ENCODE results near the gene HSPA1A. TPM values are rescaled to one million over a fixed set of nuclear protein-coding genes. Genes with fewer than 3 reads are reported as not detected.

Gene HSPA1A
- total RNA-seq, 1 donor from 2014 or later: 345 TPM

- Histone ChIP-seq H3K36me3 (peaks cover 0 to 5% of the 10 kb centered on the region in 2 donors), H3K27me3 (no peaks in the 10 kb centered on the region), H3K4me3 (peak within 1 kb of the TSS; percentile 54 to 77), H3K27ac (peak within 1 kb of the TSS; percentile 100), H3K9me3 (no peaks in the 10 kb centered on the region), H3K4me1 (peaks cover 60% of the 10 kb centered on the region)
- intact Hi-C loops (cut with DNase I): no loop called here
- peak; percentile 100 for DNase-seq (ENCODE audit: extremely low spot score in 2 of 2)
- TF ChIP-seq, protein P1, sequence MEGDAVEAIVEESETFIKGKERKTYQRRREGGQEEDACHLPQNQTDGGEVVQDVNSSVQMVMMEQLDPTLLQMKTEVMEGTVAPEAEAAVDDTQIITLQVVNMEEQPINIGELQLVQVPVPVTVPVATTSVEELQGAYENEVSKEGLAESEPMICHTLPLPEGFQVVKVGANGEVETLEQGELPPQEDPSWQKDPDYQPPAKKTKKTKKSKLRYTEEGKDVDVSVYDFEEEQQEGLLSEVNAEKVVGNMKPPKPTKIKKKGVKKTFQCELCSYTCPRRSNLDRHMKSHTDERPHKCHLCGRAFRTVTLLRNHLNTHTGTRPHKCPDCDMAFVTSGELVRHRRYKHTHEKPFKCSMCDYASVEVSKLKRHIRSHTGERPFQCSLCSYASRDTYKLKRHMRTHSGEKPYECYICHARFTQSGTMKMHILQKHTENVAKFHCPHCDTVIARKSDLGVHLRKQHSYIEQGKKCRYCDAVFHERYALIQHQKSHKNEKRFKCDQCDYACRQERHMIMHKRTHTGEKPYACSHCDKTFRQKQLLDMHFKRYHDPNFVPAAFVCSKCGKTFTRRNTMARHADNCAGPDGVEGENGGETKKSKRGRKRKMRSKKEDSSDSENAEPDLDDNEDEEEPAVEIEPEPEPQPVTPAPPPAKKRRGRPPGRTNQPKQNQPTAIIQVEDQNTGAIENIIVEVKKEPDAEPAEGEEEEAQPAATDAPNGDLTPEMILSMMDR (IDR thresholded peaks at IDR 0.05): peak in 2 of 3 experiments; percentile 25 to 31
- TF ChIP-seq POLR2AphosphoS5 (IDR thresholded peaks at IDR 0.05; ENCODE audit: insufficient read depth in 1 of 2, low read depth in 1 of 2) (peak; percentile 100), POLR2A (IDR thresholded peaks at IDR 0.05) (peak; percentile 100)
These were observed 12.1 kb downstream of the HSPA1A start, which contains the start of gene HSPA1B for GRCh38 chr6:31827286-31828079. Gene HSPA1B (plus strand): TSS chr6:31827738. CDS start chr6:31827951, 213 bp downstream.

- intact Hi-C loops (cut with DNase I): loop anchor here (5.0 kb wide), 2 partner anchors 102 to 147 kb away; partner anchors contain the start of genes DDAH2 and LY6G5C
- Histone ChIP-seq H3K27ac (peak overlapping the region; percentile 94), H3K27me3 (no peaks in the 10 kb centered on the region), H3K36me3 (peaks cover 0 to 5% of the 10 kb centered on the region in 2 donors), H3K4me1 (peaks cover 47% of the 10 kb centered on the region), H3K9me3 (no peaks in the 10 kb centered on the region), H3K4me3 (peak overlapping the region; percentile 51 to 74)
- no peak for DNase-seq (ENCODE audit: extremely low spot score in 2 of 2)
- TF ChIP-seq, protein P1 (IDR thresholded peaks at IDR 0.05): peak in 1 of 3 experiments; percentile 58
- TF ChIP-seq POLR2AphosphoS5 (IDR thresholded peaks at IDR 0.05; ENCODE audit: insufficient read depth in 1 of 2, low read depth in 1 of 2) (peak; percentile 88 to 98), POLR2A (IDR thresholded peaks at IDR 0.05) (no peak)
These were observed 14.4 kb downstream of the HSPA1A start for GRCh38 chr6:31829633-31830283.

DNA sequence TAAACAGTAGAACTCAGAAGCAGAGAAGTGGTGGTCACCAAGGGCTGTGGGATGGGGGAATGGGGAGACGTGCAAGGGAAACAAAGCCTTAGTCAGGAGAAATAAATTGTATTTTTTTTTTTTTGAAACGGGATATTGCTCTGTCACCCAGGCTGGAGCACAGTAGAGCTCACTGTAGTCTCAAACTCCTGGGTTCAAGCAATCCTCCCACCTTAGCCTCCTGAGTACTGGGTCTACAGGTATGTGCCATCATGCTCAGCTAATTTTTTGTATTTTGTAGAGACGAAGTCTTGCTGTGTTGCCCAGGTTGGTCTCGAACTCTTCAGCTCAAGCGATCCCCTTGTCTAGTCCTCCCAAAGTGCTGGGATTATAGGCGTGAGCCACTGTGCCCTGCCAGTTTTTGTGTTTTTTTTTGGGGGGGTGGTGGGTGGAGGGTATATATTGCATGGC lies 15.6 kb downstream of the HSPA1A start:
- no peaks in the 10 kb centered on the region for H3K27me3 ChIP-seq
- no peak for DNase-seq (ENCODE audit: extremely low spot score in 2 of 2)
- peak overlapping the region; percentile 51 to 74 for H3K4me3 ChIP-seq
- TF ChIP-seq POLR2A (IDR thresholded peaks at IDR 0.05) (no peak), POLR2AphosphoS5 (IDR thresholded peaks at IDR 0.05; ENCODE audit: insufficient read depth in 1 of 2, low read depth in 1 of 2) (no peak)
- TF ChIP-seq, protein P1 (IDR thresholded peaks at IDR 0.05): no peak
- H3K27ac ChIP-seq: peak overlapping the region; percentile 94
- H3K36me3 ChIP-seq: peaks cover 0 to 5% of the 10 kb centered on the region in 2 donors
- H3K4me1 ChIP-seq: peaks cover 44% of the 10 kb centered on the region
- no peaks in the 10 kb centered on the region for H3K9me3 ChIP-seq
- intact Hi-C loops (cut with DNase I): loop anchor here (5.0 kb wide), 2 partner anchors 104 to 149 kb away; partner anchors contain the start of genes DDAH2 and LY6G5C

DNA sequence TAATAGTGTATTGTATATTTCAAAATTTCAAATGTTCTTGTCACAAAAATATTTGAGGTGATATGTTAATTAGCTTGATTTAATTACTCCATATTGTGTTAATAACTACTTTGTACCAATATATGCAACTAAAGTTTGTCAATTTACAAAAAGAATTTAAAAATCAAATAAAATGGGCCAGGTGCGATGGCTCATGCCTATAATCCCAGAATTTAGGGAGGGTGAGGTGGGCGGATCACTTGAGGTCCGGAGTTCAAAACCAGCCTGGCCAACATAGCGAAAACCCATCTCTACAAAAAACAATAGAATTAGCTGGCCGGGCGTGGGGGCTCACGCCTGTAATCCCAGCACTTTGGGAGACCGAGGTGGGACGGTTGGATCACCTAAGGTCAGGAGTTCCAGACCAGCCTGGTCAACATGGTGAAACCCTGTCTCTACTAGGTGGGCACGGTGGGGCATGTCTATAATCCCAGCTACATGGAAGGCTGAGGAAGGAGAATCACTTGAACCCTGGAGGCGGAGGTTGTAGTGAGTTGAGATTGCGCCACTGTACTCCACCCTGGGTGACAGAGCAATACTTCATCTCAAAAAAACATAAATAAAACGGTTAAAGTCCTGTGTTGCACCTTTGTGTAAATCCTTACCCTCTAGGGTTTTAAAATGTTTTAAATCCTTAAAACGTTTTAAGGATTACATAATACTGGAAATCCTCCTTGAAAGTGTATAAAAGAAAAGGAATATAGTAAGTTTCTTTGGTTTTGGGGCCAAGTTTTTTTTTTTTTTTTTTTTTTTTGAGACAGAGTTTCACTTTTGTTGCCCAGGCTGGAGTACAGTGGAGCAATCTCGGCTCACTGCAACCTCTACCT lies 16.2 kb downstream of the HSPA1A start:
- H3K4me1 ChIP-seq: peaks cover 44% of the 10 kb centered on the region

More for the DNA sequence above, 16.2 kb downstream of the HSPA1A start:
- H3K9me3 ChIP-seq: no peaks in the 10 kb centered on the region
- peak overlapping the region; percentile 94 for H3K27ac ChIP-seq
- H3K27me3 ChIP-seq: no peaks in the 10 kb centered on the region
- intact Hi-C loops (cut with DNase I): loop anchor here (5.0 kb wide), 2 partner anchors 104 to 149 kb away; partner anchors contain the start of genes DDAH2 and LY6G5C
- H3K36me3 ChIP-seq: peaks cover 0 to 5% of the 10 kb centered on the region in 2 donors
- TF ChIP-seq POLR2AphosphoS5 (IDR thresholded peaks at IDR 0.05; ENCODE audit: insufficient read depth in 1 of 2, low read depth in 1 of 2): peak in 1 of 2 donors; percentile 15
- TF ChIP-seq, protein P1 (IDR thresholded peaks at IDR 0.05): no peak
- no peak for DNase-seq (ENCODE audit: extremely low spot score in 2 of 2)
- peak overlapping the region; percentile 51 to 74 for H3K4me3 ChIP-seq
